Erythroblast (primary cell): ENCODE results near the gene LAPTM5.

Experiments
- GATA1 ChIP-seq: IDR thresholded peaks from 2 replicates; pipeline ENCODE4 v1.6.1; 2011; ENCODE audit warnings: low read depth, mild to moderate bottlenecking, control low read depth, low read length, moderate library complexity
- POLR2A ChIP-seq: IDR thresholded peaks from 2 replicates; pipeline ENCODE4 v1.6.1; 2011; ENCODE audit warnings: mild to moderate bottlenecking, low read length

DNA sequence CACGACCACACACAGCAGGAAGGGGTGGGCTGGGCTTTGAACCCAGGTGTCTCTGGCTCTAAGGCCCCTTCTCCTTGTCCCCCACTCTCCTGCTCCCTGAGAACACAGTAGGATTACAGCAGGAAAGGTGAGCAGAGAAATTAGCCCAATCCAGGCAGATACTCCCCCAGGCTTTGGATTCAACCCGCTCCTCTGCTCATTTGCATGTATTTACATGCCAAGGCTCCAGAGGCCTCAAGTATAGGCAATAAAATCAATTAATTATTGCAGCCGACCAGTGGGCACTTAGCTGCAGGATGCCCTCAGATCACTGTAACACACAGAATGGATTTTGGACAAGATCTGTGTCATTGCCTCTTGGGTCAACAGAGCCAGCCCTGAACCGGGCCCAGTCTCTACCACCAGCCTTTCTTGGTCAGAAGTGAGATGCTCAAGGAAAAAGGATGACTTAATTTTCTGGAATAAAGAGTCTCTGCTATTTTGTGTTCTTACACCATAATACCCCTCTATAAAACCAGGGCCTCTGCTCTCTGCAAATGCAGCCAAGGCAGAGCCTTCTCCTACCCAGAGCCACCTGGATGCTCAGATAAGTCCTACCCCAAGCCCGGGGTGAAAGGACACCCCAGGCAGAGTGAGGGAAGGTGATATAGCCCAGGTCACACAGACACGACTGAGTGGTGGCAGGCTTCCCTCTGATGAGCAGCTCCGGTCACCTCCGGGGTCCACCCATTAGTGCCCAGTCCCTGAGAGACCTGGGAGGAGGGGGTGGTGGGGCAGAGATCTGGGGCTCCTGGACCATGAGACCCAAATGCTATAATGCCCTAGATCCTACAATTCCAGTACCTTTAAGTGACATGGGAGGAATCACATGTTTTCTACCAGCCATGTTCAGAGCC lies 63.0 kb downstream of the LAPTM5 start:
- TF ChIP-seq POLR2A = no peak
- no peak for TF ChIP-seq GATA1
